H54 (cell line): ENCODE data around the gene WASL.
A peak's percentile ranks its signal among the peaks of the same experiment; 100 is the strongest.

ENCODE experiments used
- DNase-seq: peaks from one replicate; pipeline ENCODE4 v3.0.0; 2011; ENCODE audit warnings: low spot score, mixed read lengths; ENCODE audit not compliant: insufficient read length
- FAIRE-seq: peaks from 3 replicates; lab custom pipeline; 2011; peaks lifted over from hg19 to GRCh38; lab: Jason Lieb, UNC
- POLR2A ChIP-seq: IDR thresholded peaks from 2 replicates; pipeline ENCODE4 v1.6.1; 2011; ENCODE audit warnings: low read depth, mild to moderate bottlenecking, low read length

WASL gene

GRCh38 chr7:123662293-123662692, 86.5 kb downstream of the WASL start:
- TF ChIP-seq POLR2A = no peak
- no peak for DNase-seq
- FAIRE-seq = no peak

GRCh38 chr7:123661765-123662164, 87.0 kb downstream of the WASL start:
- FAIRE-seq (no peak), DNase-seq (no peak)
- TF ChIP-seq POLR2A = no peak

- FAIRE-seq (no peak), DNase-seq (no peak)
- no peak for TF ChIP-seq POLR2A
Measured at GRCh38 chr7:123660514-123661354, 88.1 kb downstream of the WASL start.

GRCh38 chr7:123658023-123658422, 90.8 kb downstream of the WASL start:
- no peak for FAIRE-seq
- no peak for TF ChIP-seq POLR2A

GRCh38 chr7:123657304-123657685, 91.5 kb downstream of the WASL start:
- TF ChIP-seq POLR2A = no peak
- no peak for DNase-seq
- FAIRE-seq = no peak

More at GRCh38 chr7:123658023-123658422, 90.8 kb downstream of the WASL start:
- DNase-seq = no peak

- no peak for TF ChIP-seq POLR2A
- DNase-seq (no peak), FAIRE-seq (no peak)
Measured at GRCh38 chr7:123656544-123657303, 92.1 kb downstream of the WASL start.

GRCh38 chr7:123655614-123656013, 93.2 kb downstream of the WASL start, which contains the start of gene LMOD2:
Gene LMOD2 (plus strand): TSS chr7:123655866. CDS start chr7:123655964, 98 bp downstream.
- FAIRE-seq = no peak
- TF ChIP-seq POLR2A = no peak
- DNase-seq = no peak

GRCh38 chr7:123653162-123653561, 95.6 kb downstream of the WASL start:
- TF ChIP-seq POLR2A = no peak
- no peak for FAIRE-seq
- DNase-seq = no peak

GRCh38 chr7:123652406-123652805, 96.4 kb downstream of the WASL start:
- TF ChIP-seq POLR2A = no peak
- FAIRE-seq (no peak), DNase-seq (no peak)

- no peak for TF ChIP-seq POLR2A
- FAIRE-seq (no peak), DNase-seq (no peak)
Measured at GRCh38 chr7:123650595-123650994, 98.2 kb downstream of the WASL start.

GRCh38 chr7:123649964-123650363, 98.8 kb downstream of the WASL start:
- TF ChIP-seq POLR2A = no peak
- FAIRE-seq = peak; percentile 11

GRCh38 chr7:123647106-123647730, 101.6 kb downstream of the WASL start:
- FAIRE-seq = no peak
- DNase-seq = no peak
- TF ChIP-seq POLR2A = no peak

More at GRCh38 chr7:123649964-123650363, 98.8 kb downstream of the WASL start:
- DNase-seq = peak; percentile 29

- FAIRE-seq (no peak), DNase-seq (no peak)
- TF ChIP-seq POLR2A = no peak
Measured at GRCh38 chr7:123645516-123645915, 103.3 kb downstream of the WASL start.
